LHCN-M2 (cell line): ENCODE data around the gene HORMAD2. TPM values are rescaled to one million over a fixed set of nuclear protein-coding genes. Genes with fewer than 3 reads are reported as not detected.

Experiments
- DNase-seq: peaks from one replicate; pipeline ENCODE4 v3.0.0-alpha.2; 2012; ENCODE audit warnings: low read depth
- total RNA-seq: library from RNA; depleted of rRNA; stranded (reverse); fragments of >200 nt; gene quantifications from 2 replicates; pipeline ENCODE4 v1.2.3, GENCODE V29; 2014; rRNA removed

HORMAD2 gene
- total RNA-seq, 1 experiment from 2014 or later = not detected

- no peak for DNase-seq
Observed at GRCh38 chr22:30225220-30225927, 145.1 kb downstream of the HORMAD2 start.

DNA sequence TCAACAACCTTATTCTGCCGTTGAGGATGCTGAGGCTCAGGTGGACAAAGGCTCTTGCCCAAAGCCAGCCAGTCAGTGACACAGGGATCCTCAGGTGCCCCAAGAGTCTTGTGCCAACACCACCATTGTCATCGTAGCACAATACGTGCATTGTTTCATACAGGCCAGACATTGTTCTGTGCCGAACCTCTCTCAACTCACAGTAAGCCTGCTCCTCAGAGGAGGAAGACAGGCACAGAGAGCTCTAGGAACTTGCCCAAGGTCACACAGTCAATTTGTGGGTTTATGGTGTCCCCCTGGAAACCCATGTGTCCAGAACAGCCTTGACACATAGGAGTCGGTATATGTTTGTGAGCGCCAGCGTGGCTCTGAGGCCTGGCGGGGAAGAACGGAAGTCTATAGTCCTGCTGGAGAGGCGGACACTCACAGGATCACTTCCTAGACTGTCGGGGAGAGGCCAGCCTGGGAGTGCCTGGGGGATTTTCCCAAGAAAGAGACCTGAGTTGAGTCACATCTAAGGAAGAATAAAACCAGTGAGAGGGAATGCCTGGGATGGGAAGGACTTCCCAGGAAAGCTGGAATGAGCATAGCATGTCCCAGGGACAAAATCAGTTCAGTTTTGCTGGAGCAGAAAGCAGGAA lies 146.0 kb downstream of the HORMAD2 start:
- DNase-seq = no peak

Other genes with a start within 250 kb of the HORMAD2 start
- 36.0 and 36.9 TPM in 2 replicates for gene ASCC2, start 242.2 kb upstream of the HORMAD2 start, total RNA-seq
- gene MTMR3, start 197.3 kb upstream of the HORMAD2 start, total RNA-seq = 9.9 and 14.5 TPM in 2 replicates
- gene LIF, start 166.3 kb downstream of the HORMAD2 start, total RNA-seq = 23.1 and 23.3 TPM in 2 replicates
- gene OSM, start 186.4 kb downstream of the HORMAD2 start, total RNA-seq = not detected in 2 replicates
- 8.7 and 19.1 TPM in 2 replicates for gene CASTOR1, start 209.0 kb downstream of the HORMAD2 start, total RNA-seq
- 21.6 and 27.6 TPM in 2 replicates for gene TBC1D10A, start 246.5 kb downstream of the HORMAD2 start, total RNA-seq